Activated T-cell treated with anti-CD3 and anti-CD28 coated beads, Interleukin-2, amount 50 U/mL, for 4 hours (primary cell): Measurements from ENCODE around the gene TSPO2. TPM values are rescaled to one million over a fixed set of nuclear protein-coding genes. Genes with fewer than 3 reads are reported as not detected.
A peak's percentile ranks its signal among the peaks of the same experiment; 100 is the strongest.
"Not testable (repeated sequence)": the region's sequence is repeated elsewhere in the genome, so short reads cannot be mapped to it uniquely, and the experiment has no call there.

ENCODE experiments used
- ATAC-seq, 2 donors: fragments of 200-7000 bp; cut with Tn5 transposase; one replicate each; pipeline ENCODE4 v1.10.0; 2021
- DNase-seq: peaks from one replicate; pipeline ENCODE4 v3.0.0-alpha.2; 2020
- H3K27me3 Mint-ChIP-seq: one replicate; pipeline ENCODE4 v1.8.0; 2021; ENCODE audit warnings: low read depth, mixed read lengths
- H3K36me3 Mint-ChIP-seq: one replicate; pipeline ENCODE4 v1.8.0; 2022; ENCODE audit warnings: mixed read lengths; ENCODE audit not compliant: insufficient read depth
- H3K4me1 Mint-ChIP-seq: one replicate; pipeline ENCODE4 v1.8.0; 2021; ENCODE audit warnings: low read depth, mixed read lengths
- H3K4me3 Mint-ChIP-seq: one replicate; pipeline ENCODE4 v1.8.0; 2021; ENCODE audit warnings: mild to moderate bottlenecking, moderate library complexity, mixed read lengths
- H3K9me3 Mint-ChIP-seq: one replicate; pipeline ENCODE4 v1.8.0; 2021; ENCODE audit warnings: mixed read lengths
- total RNA-seq, 3 donors: library from RNA; stranded (reverse); gene quantifications; one replicate each; pipeline ENCODE4 v1.2.1, GENCODE V29; 2021

TSPO2 gene
- total RNA-seq, 3 donors from 2014 or later, result not detected

DNA sequence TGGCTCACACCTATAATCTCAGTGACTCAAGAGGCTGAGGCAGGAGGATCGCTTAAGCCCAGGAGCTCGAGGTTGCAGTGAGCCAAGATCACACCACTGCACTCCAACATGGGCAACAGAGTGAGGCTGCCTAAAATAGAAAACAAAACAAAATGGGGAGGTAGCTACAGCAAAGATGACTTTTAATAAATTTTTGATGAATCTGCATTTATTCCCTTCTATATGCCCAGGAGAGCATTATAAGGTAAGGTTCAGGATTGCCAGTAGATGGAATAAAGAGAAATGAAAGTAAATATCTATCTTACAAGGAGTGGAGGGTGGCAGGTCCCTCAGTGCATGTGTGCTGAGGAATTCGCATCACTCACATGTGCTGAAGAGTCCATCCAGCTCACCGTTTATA, 27.5 kb upstream of the TSPO2 start:
- ATAC-seq (no peak), DNase-seq (no peak)
- peaks cover 5% of the 10 kb centered on the region for H3K27me3 Mint-ChIP-seq
- no peak overlapping the region for H3K4me3 Mint-ChIP-seq
- H3K4me1 Mint-ChIP-seq, result no peaks in the 10 kb centered on the region
- no peaks in the 10 kb centered on the region for H3K9me3 Mint-ChIP-seq
- H3K36me3 Mint-ChIP-seq, result no peaks in the 10 kb centered on the region

DNA sequence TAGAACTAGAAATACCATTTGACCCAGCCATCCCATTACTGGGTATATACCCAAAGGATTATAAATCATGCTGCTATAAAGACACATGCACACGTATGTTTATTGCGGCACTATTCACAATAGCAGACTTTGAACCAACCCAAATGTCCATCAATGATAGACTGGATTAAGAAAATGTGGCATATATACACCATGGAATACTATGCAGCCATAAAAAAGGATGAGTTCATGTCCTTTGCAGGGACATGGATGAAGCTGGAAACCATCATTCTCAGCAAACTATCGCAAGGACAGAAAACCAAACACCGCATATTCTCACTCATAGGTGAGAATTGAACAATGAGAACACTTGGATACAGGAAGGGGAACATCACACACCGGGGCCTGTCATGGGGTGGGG, 26.4 kb upstream of the TSPO2 start:
- not testable (repeated sequence) for H3K9me3 Mint-ChIP-seq, H3K36me3 Mint-ChIP-seq, H3K4me1 Mint-ChIP-seq, H3K4me3 Mint-ChIP-seq, DNase-seq, ATAC-seq, H3K27me3 Mint-ChIP-seq

- Mint-ChIP-seq H3K4me1 (no peaks in the 10 kb centered on the region), H3K9me3 (peaks cover 2% of the 10 kb centered on the region), H3K27me3 (no peaks in the 10 kb centered on the region), H3K36me3 (no peaks in the 10 kb centered on the region), H3K4me3 (no peak overlapping the region)
- DNase-seq (no peak), ATAC-seq (no peak)
Measured at GRCh38 chr6:41017663-41018062, 24.6 kb upstream of the TSPO2 start.

DNA sequence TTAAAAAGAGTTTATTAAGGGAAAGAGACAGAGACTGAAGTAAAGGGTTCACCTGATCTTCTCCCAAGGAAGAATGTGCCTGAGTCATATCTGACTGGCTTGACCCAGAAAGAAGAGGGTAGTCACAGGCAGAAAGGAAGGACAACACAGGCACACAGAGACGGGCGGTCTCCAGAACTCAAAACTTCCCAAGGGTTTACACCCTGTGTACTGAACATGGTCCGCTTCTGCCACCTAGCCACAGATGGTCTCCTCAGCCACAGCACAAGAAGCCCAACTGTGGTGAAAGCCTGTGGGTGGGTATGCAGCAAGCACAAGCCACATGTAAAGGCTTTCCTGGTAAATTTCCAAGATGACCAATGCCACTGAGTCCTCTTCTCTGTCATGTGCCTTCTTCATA, 20.4 kb upstream of the TSPO2 start:
- Mint-ChIP-seq H3K4me1 (peaks cover 1% of the 10 kb centered on the region), H3K9me3 (peaks cover 2% of the 10 kb centered on the region), H3K36me3 (peaks cover 2% of the 10 kb centered on the region), H3K4me3 (no peak overlapping the region), H3K27me3 (no peaks in the 10 kb centered on the region)
- no peak for ATAC-seq
- DNase-seq, result no peak

- no peak for DNase-seq
- no peak for ATAC-seq
- Mint-ChIP-seq H3K27me3 (no peaks in the 10 kb centered on the region), H3K9me3 (peaks cover 2% of the 10 kb centered on the region), H3K4me3 (no peak overlapping the region), H3K36me3 (peaks cover 2% of the 10 kb centered on the region), H3K4me1 (peaks cover 5% of the 10 kb centered on the region)
Measured at GRCh38 chr6:41022294-41022693, 20.0 kb upstream of the TSPO2 start.

DNA sequence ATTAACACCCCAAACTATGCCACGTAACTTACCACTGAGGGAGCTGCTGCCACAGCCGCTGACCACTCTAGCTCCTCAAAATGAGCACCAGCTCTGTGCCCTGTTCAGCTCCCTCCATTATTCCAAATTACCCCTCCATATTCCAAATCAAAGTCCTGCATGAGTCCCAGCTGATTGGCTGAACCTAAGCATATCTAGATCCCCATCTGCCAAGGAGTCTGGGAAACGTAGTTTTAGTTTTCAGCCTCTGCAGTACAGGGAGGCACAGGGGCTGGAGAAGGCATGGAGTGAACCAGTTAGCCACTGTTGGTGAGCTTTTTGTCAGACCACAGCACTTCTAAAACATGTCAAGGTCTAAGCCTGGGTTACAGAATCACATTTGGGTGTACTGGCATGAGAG, 19.2 kb upstream of the TSPO2 start:
- Mint-ChIP-seq H3K36me3 (peaks cover 2% of the 10 kb centered on the region), H3K4me3 (no peak overlapping the region), H3K27me3 (no peaks in the 10 kb centered on the region), H3K9me3 (peaks cover 2% of the 10 kb centered on the region), H3K4me1 (peaks cover 12% of the 10 kb centered on the region)
- DNase-seq, result no peak
- ATAC-seq, result no peak

GRCh38 chr6:41025966-41026530, 16.2 kb upstream of the TSPO2 start:
- no peak for ATAC-seq
- no peaks in the 10 kb centered on the region for H3K9me3 Mint-ChIP-seq
- H3K27me3 Mint-ChIP-seq, result no peaks in the 10 kb centered on the region
- peak overlapping the region; percentile 25 for H3K4me3 Mint-ChIP-seq
- peaks cover 2% of the 10 kb centered on the region for H3K36me3 Mint-ChIP-seq
- no peak for DNase-seq
- peaks cover 22% of the 10 kb centered on the region for H3K4me1 Mint-ChIP-seq

- no peak for ATAC-seq
- H3K36me3 Mint-ChIP-seq, result peaks cover 2% of the 10 kb centered on the region
- H3K9me3 Mint-ChIP-seq, result no peaks in the 10 kb centered on the region
- no peak for DNase-seq
- peak overlapping the region; percentile 83 for H3K4me3 Mint-ChIP-seq
- peaks cover 22% of the 10 kb centered on the region for H3K4me1 Mint-ChIP-seq
- no peaks in the 10 kb centered on the region for H3K27me3 Mint-ChIP-seq
Measured at GRCh38 chr6:41027241-41027640, 15.0 kb upstream of the TSPO2 start.

DNA sequence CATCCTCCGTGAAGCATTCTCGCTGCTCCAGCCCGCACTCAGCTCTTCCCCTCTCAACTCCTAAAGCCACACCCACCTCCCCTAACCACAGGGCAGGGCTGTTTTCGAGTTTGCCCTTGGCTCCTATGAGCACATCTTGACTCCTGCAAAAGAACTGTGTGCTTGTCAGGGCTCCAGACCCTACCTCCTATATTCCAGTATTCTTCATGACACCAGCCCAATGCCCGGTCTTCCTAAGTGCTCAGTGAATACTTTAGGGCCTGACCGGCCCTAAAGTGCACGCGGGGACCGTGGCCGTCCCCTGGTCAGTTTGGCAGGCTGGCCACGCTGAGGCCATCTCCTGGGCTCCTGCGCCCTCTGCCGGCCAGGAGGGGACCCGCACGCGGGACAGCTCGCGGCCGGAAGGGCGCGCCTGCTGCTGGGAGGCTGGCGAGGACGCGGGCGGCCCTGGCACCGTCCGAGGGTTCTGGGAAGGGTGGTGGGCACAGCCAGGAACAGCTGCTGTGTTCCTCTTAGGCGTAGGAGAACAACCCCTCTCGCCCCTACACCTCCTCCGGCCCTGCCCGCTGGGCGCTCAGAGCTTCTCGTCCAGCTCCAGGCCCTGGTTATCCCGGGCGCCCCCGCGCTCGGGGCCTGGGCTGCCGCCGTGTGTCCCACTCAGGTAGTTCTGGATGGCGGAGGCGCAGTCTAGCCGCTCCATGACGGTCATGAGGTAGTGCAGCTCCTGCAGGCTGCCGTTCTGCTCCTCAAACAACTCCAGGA, 14.3 kb upstream of the TSPO2 start:
- DNase-seq (peak; percentile 68), ATAC-seq (peak; percentile 93)
- Mint-ChIP-seq H3K4me3 (peak overlapping the region; percentile 83), H3K27me3 (no peaks in the 10 kb centered on the region), H3K9me3 (no peaks in the 10 kb centered on the region), H3K36me3 (peaks cover 2% of the 10 kb centered on the region), H3K4me1 (peaks cover 22% of the 10 kb centered on the region)

GRCh38 chr6:41028561-41029412, 13.5 kb upstream of the TSPO2 start:
- Mint-ChIP-seq H3K4me1 (peaks cover 22% of the 10 kb centered on the region), H3K9me3 (no peaks in the 10 kb centered on the region), H3K27me3 (no peaks in the 10 kb centered on the region), H3K36me3 (peaks cover 2% of the 10 kb centered on the region), H3K4me3 (peak overlapping the region; percentile 83)
- peak; percentile 44 to 55 for ATAC-seq
- no peak for DNase-seq

GRCh38 chr6:41032830-41033229, 9.4 kb upstream of the TSPO2 start:
- no peak for ATAC-seq
- H3K4me3 Mint-ChIP-seq, result no peak overlapping the region
- peaks cover 11% of the 10 kb centered on the region for H3K4me1 Mint-ChIP-seq
- no peaks in the 10 kb centered on the region for H3K9me3 Mint-ChIP-seq
- no peak for DNase-seq
- H3K27me3 Mint-ChIP-seq, result no peaks in the 10 kb centered on the region
- H3K36me3 Mint-ChIP-seq, result no peaks in the 10 kb centered on the region

DNA sequence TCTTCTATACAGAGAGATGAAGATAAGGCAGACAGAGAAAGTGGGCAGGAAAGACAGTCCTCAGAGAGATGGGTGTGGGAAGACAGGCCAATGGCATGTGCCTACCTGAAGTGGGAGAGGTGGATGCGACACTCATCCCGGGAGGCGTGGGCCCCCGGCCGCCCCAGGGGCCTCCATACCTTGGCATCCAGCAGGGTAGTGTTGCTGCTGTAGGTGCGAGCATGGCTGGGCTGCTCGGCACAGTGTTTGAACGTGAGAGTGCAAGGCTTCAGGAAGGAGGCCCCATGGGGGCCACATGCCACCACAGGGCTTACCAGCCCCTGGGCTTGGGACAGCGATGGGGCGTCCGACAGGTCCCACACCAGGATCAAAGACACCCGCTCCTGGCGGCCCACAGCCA, 8.5 kb upstream of the TSPO2 start:
- H3K27me3 Mint-ChIP-seq, result no peaks in the 10 kb centered on the region
- no peak for DNase-seq
- no peaks in the 10 kb centered on the region for H3K9me3 Mint-ChIP-seq
- no peak overlapping the region for H3K4me3 Mint-ChIP-seq
- peaks cover 6% of the 10 kb centered on the region for H3K4me1 Mint-ChIP-seq
- no peaks in the 10 kb centered on the region for H3K36me3 Mint-ChIP-seq
- ATAC-seq, result no peak

GRCh38 chr6:41036186-41036585, 6.1 kb upstream of the TSPO2 start:
- ATAC-seq, result no peak
- Mint-ChIP-seq H3K36me3 (no peaks in the 10 kb centered on the region), H3K4me3 (no peak overlapping the region), H3K27me3 (no peaks in the 10 kb centered on the region), H3K9me3 (no peaks in the 10 kb centered on the region), H3K4me1 (no peaks in the 10 kb centered on the region)
- DNase-seq, result no peak

DNA sequence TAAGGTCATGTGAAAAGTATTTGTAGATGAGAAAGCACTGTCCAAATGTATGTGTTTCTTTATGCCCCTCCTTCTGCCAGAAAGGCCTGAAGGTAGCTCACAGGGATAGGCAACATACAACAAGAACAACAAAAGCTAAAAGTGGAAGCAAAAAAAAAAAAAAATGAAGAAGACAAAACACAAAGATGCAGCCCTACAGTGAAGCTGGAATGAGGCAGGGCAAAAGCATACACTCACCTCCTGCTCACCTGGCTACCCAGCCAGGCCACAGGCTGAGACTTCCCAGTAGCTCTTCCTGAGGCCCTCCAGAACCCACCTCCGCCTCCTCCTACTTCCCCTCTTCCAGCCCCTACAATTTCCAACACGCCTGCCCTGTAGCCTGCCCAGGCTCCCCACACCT, 5.7 kb upstream of the TSPO2 start:
- no peak overlapping the region for H3K4me3 Mint-ChIP-seq
- H3K4me1 Mint-ChIP-seq, result no peaks in the 10 kb centered on the region
- H3K9me3 Mint-ChIP-seq, result no peaks in the 10 kb centered on the region
- no peaks in the 10 kb centered on the region for H3K27me3 Mint-ChIP-seq
- H3K36me3 Mint-ChIP-seq, result no peaks in the 10 kb centered on the region
- no peak for DNase-seq
- no peak for ATAC-seq
